Hematopoietic multipotent progenitor cell treated with erythropoietin and hydrocortisone succinate and interleukin-3 and kit ligand, for 6 days (in vitro differentiated cells): Measurements from ENCODE around the gene DRAM1.

ENCODE experiments used
- DNase-seq: peaks from one replicate; pipeline ENCODE4 v3.0.0-alpha.2; 2015

The DRAM1 gene

DNA sequence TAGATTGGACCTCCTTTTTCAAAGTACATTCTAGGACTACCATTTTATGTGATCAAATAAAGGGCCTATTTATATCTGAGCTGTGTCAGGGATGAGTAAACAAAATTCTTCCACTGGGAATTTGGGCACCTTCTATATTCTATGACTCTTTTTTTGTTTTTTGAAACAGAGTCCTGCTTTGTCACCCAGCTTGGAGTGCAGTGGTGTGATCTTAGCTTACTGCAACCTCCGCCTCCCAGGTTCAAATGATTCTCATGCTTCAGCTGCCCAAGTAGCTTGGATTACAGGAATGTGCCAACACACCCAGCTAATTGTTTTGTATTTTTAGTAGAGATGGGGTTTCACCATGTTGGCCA lies 64.8 kb downstream of the DRAM1 start:
- DNase-seq: no peak

- DNase-seq: no peak
These were observed 68.2 kb downstream of the DRAM1 start for GRCh38 chr12:101945369-101946232.

DNA sequence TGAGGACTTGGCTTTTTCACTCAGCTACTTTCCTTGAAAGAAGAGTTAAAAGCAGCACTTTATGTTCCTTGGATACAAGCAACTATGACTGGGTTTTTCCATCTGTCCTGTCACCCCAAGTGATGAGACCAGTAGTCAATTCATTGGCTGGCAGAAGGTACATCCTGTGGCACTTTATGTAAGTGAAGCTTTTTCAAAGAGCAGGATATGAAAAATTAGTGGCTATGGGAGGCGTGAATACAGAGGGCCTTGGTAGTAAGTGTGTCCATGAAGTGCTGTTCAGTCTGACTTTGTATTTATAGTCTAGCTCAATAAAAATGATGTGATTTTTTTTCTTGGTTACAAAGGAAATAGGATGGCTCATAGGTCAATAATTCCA lies 68.8 kb downstream of the DRAM1 start:
- DNase-seq: no peak

GRCh38 chr12:101947316-101947715 lies 69.9 kb downstream of the DRAM1 start:
- DNase-seq: no peak

DNA sequence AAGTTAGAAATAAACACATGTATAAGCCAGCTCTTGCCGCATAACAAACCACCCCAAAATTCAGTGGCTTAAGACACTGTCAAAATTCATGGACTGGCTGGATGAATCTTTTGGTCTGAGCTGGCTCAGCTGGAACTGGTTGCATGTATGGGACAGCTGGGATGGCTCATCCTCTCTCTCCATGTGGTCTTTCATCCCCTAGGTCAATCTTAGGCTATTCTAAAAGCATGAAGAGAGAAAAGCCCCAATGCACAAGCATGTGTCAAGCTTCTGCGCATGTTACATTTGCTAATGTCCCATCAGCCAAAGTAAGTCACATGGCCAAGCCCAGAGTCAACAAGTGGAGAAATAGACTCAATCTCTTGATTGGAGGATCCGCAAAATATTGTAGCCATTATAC lies 71.0 kb downstream of the DRAM1 start:
- DNase-seq: no peak

DNA sequence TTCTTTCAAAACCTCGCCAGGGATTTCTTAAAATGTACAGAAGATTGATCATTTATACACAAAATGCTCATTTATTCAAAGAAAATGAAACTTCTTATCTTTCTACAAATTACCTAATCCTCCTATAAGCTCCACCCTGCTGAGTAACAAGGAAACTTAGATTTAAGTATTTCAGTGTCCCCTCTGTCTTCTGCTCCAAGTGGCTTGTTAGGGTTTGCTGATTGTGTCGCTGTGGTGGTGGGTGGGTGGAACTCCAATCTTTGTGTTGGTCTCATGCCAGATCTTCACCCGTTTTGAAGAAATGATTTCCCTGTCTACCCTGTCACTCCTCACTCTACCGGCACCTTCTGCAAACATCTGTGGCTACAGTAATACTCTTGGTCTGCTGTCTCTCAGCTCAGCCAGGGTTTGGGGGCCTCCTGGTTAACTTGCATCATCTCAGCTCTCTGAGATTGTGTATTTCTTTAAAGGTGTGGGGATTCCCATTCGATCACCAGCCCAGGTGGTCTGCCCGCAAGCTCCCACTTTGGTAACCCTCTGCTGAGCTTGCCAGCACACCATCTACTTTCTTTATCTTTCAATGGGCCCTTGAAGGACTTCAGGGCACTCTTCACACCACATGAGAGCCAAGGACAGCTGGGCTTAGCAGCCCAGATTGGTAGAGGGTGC lies 73.8 kb downstream of the DRAM1 start:
- DNase-seq: no peak

GRCh38 chr12:101954113-101954512 lies 76.7 kb downstream of the DRAM1 start:
- no peak for DNase-seq

DNA sequence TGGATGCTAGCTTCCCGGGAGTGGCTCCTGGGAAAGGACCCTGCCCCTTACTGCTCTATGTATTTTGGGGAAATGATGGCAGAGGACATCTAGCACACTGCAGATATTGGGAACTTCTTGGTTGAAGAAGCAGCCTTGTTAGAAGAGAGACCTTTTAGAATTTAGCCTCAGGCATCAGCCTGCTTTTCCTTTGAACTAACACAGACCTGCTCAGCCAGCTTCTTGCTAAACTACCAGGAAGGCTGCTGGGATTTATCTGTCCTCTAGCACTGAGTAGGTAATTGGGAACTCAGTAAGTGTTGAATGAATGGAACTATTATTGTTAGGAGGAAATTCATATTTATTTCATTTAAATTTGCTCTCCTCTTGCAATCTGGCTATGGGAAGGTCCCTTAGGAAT lies 77.3 kb downstream of the DRAM1 start:
- no peak for DNase-seq

DNA sequence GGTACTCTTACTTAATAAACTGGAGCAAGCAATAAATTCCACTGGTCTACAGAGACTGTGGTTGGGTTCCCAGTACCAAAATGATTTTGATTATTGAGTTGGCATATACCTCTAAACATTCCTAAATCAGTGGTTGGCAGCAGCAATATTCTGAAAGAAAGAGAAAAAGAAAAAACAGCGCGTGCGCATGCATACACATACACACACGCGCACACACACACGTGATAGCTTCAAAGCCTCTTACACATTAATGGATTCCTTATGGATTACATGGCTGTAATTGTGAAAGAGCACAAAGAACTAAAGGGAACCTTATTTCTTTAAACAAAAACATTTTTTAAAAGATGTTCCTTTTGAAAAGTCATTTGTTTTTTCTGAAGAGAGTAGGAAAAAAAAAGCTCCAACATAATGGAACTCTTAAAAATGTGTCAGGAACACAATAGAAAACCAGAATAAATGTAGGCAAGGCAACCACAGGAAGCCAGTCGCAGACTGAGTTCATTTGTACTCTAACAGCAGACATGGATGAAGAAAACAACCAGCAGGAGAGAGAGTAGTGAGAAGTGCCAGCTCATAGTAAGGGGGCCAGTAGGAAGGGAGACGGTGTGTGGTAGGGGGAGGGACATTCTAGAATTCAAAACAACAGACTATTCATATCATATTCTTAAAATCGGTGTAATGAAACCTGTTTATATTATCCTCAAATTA lies 80.0 kb downstream of the DRAM1 start:
- DNase-seq: no peak

GRCh38 chr12:101959607-101960006 lies 82.2 kb downstream of the DRAM1 start:
- DNase-seq: no peak

DNA sequence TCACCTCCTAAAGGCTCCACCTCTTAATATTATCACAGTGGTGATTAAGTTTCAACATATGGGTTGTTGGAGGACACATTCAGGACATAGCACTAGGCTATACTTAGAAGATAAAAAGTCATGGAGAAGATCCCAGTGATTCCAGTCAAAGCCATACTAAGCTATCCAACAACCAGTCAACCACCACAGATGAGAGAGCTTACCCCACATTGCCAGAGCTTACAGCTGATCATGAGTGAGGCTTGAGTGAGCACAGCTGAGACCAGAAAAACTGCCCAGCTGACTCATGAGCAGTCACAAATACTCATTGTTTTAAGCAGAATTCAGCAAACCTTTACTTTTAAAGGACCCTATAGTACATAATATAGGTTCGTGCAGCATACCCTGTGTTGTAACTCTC lies 85.1 kb downstream of the DRAM1 start:
- no peak for DNase-seq

DNA sequence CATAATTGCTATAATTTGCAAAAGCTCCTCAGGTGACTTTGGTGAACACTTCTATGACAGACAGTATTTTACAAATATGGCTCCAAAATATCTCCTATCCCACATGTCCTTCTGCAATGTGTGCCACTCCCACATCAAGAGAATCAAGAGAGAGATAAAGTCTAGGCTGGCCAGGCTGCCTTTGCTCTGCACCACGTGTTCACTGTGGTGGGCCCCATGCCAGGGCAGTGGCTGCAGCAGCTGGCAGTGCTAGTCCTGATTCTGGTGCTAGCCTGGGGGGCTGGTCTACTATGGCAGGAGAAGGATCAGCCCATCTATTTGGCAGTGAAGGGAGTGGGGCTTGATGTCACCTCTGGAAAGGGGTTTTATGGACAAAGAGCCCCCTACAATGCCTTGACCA lies 86.3 kb downstream of the DRAM1 start:
- DNase-seq: peak; percentile 93

- no peak for DNase-seq
These were observed 89.1 kb downstream of the DRAM1 start for GRCh38 chr12:101966496-101966895.

GRCh38 chr12:101967506-101967905 lies 90.1 kb downstream of the DRAM1 start:
- peak; percentile 38 for DNase-seq

GRCh38 chr12:101968770-101969169 lies 91.4 kb downstream of the DRAM1 start:
- DNase-seq: no peak
